Uterus (tissue), 2 donors: ENCODE results near the gene NCAM2.

Source experiments
- CTCF ChIP-seq, 4 experiments: fragments of 200-600 bp in 2 of 4; fragments of 450-650 bp in 2 of 4; sonication (generic) in 2 of 4; IDR thresholded peaks; one replicate each; pipeline ENCODE4 v1.5.1; 2016 to 2019; ENCODE audit warnings: antibody characterized with exemption in 4 of 4, mild to moderate bottlenecking in 2 of 4, moderate library complexity in 1 of 4
- POLR2A ChIP-seq, 2 donors: fragments of 450-650 bp; IDR thresholded peaks; one replicate each; pipeline ENCODE4 v1.6.1; 2016; ENCODE audit warnings: antibody characterized with exemption in 2 of 2, mild to moderate bottlenecking in 1 of 2, moderate library complexity in 1 of 2

GRCh38 chr21:21460979-21461378, 462.8 kb downstream of the NCAM2 start:
- TF ChIP-seq CTCF (IDR thresholded peaks at IDR 0.05), result no peak
- TF ChIP-seq POLR2A (IDR thresholded peaks at IDR 0.05), result no peak
